Measurements from ENCODE around the gene KMT2C.
"Not testable (repeated sequence)": the region's sequence is repeated elsewhere in the genome, so short reads cannot be mapped to it uniquely, and the experiment has no call there.

GRCh38 chr7:152378497-152378896 is 57.3 kb downstream of the KMT2C start:
- TF ChIP-seq CTCF (IDR thresholded peaks at IDR 0.05 in 2 of 3, conservative IDR thresholded peaks at IDR 0.05 in 1 of 3; ENCODE audit: control insufficient read depth in 2 of 3, extremely low read depth in 1 of 3, insufficient read depth in 1 of 3, low read depth in 3 of 3, low read length in 3 of 3); CREB1 (IDR thresholded peaks at IDR 0.05; ENCODE audit: low read depth); CHD2 (IDR thresholded peaks at IDR 0.05; ENCODE audit: borderline replicate concordance, low read depth, low read length); REST (IDR thresholded peaks at IDR 0.05; ENCODE audit: low read depth, low read length); EZH2 (IDR thresholded peaks at IDR 0.05; ENCODE audit: borderline replicate concordance, control insufficient read depth, low read depth, low read length); POLR2AphosphoS5 (IDR thresholded peaks at IDR 0.05; ENCODE audit: low read length): not testable (repeated sequence)

All from GM12878 (cell line).